Measurements from ENCODE around the gene SLAMF7.

DNA sequence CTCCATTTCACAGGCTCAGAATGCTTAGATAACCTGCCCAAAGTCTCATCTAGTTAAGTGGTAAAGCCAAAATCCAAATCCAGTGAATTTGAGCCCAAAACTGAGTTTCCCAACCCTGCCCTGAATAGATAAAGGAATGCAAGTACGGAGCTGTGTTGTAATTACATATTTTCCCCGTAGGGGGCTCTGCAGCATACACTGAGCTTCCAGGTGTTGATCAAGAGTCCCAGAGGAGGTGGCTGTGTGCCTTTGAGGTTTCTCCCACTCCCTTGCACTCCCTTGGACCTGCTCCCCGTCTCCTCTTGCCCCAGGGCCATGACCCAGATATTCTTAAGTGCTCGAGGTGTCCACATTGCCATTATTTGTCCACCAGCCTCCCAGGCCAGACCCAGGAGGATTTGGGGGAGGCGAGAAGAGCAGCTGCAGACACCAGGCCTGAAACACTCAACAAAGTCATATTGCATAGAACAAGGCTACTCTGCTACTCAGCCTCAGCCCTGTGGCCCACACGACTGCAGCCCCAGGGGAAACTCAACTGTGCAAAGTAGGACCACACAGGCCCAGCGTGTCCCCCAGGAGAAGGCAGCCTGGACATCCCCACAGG, 38.5 kb downstream of the SLAMF7 start:
- TF ChIP-seq CTCF (IDR thresholded peaks at IDR 0.05) (peak in 7 of 12 donors; percentile 7 to 48 (median 19)), POLR2A (IDR thresholded peaks at IDR 0.05) (no peak)

Data from heart left ventricle (tissue), 13 donors.